Neutrophil (primary cell): ENCODE data around the gene GCDH.

Experiments used
- H3K27ac ChIP-seq: fragments of 200-600 bp; sonication (generic); 2 replicates; pipeline ENCODE4 v1.5.1; 2016; ENCODE audit warnings: mild to moderate bottlenecking, moderate library complexity
- H3K27me3 ChIP-seq: fragments of 200-600 bp; sonication (generic); 2 replicates; pipeline ENCODE4 v1.6.0; 2016; ENCODE audit warnings: mild to moderate bottlenecking
- H3K36me3 ChIP-seq: fragments of 200-600 bp; sonication (generic); 2 replicates; pipeline ENCODE4 v1.5.1; 2017
- H3K4me1 ChIP-seq, 2 experiments: fragments of 200-600 bp in 1 of 2; sonication (generic) in 1 of 2; 1 replicate in 1 of 2; 2 replicates in 1 of 2; pipeline versions ENCODE4 v1.5.1 to v1.6.1; 2013 to 2016; ENCODE audit warnings: low read depth in 1 of 2, low read length in 1 of 2, mild to moderate bottlenecking in 1 of 2, moderate library complexity in 1 of 2; ENCODE audit not compliant: control insufficient read depth in 1 of 2, insufficient read depth in 1 of 2
- H3K4me3 ChIP-seq, 2 experiments: fragments of 200-600 bp in 1 of 2; sonication (generic) in 1 of 2; 1 replicate in 1 of 2; 2 replicates in 1 of 2; pipeline ENCODE4 v1.5.1; 2013 to 2016; ENCODE audit warnings: low read depth in 1 of 2, low read length in 1 of 2, mild to moderate bottlenecking in 1 of 2, moderate library complexity in 1 of 2
- H3K9me3 ChIP-seq: fragments of 200-600 bp; sonication (generic); 2 replicates; pipeline ENCODE4 v1.5.1; 2016
- CTCF ChIP-seq: fragments of 200-600 bp; sonication (generic); IDR thresholded peaks from 2 replicates; pipeline ENCODE4 v1.5.1; 2016; ENCODE audit warnings: antibody characterized with exemption

Gene GCDH

GRCh38 chr19:12948612-12949362 lies 57.8 kb downstream of the GCDH start:
- H3K27me3 ChIP-seq, result no peaks in the 10 kb centered on the region
- H3K36me3 ChIP-seq, result peaks cover 22% of the 10 kb centered on the region
- no peak overlapping the region for H3K27ac ChIP-seq
- peaks cover 19 to 20% of the 10 kb centered on the region in 2 experiments for H3K4me1 ChIP-seq
- no peaks in the 10 kb centered on the region for H3K9me3 ChIP-seq
- TF ChIP-seq CTCF, result no peak
- no peak overlapping the region for H3K4me3 ChIP-seq
